ENCODE measurements around the gene LIMCH1. TPM values are rescaled to one million over a fixed set of nuclear protein-coding genes. Genes with fewer than 3 reads are reported as not detected.

Gene LIMCH1
- total RNA-seq, 1 donor from 2014 or later: 3.4 TPM

DNA sequence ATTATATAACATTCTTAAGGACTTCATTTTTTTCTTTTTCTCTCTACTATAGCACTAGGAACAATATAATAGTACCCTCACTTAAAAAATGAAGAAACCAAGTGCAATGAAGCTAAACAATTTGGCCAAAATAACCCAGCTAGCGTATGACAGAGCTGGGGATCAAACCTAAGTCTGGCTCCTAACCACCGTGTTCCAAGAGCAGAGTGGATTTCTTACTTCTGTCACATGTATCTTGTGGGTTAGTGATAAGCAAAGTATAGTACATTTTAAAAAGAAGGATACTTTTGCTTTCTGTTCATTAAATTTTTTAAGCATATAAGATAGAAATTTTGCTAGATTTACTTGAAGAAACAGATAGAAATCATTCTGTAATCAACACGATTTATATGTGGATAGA, 11.5 kb downstream of the LIMCH1 start:
- Histone ChIP-seq H3K27me3 (ENCODE audit: control insufficient read depth, insufficient read depth, low read length) (no peaks in the 10 kb centered on the region), H3K4me3 (ENCODE audit: low read depth, low read length) (no peak overlapping the region), H3K36me3 (ENCODE audit: control insufficient read depth, insufficient read depth, low read length) (no peaks in the 10 kb centered on the region)
- no peak for TF ChIP-seq CTCF (IDR thresholded peaks at IDR 0.05; ENCODE audit: insufficient read depth, low read length, poor library complexity, severe bottlenecking)
- no peak for DNase-seq (ENCODE audit: low read depth)

DNA sequence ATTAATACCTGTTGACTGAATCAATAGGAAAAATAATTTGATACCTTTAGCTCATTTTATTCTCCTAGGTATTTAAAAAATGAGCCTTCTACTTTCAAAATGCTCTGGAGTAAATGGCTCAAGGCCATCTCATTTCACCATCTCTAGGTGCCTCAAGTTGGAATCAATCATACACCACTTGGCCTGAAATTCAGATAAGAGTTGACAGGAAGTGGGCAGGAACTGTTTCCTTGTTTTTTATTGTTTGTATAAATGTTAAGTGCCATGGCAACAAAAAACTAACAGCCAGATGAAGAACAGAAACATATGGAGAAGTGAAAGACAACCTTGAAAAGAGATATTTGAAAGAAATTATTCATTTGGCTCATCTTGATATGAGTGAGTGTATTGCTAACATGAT, 12.4 kb downstream of the LIMCH1 start:
- H3K27me3 ChIP-seq (ENCODE audit: control insufficient read depth, insufficient read depth, low read length): no peaks in the 10 kb centered on the region
- H3K36me3 ChIP-seq (ENCODE audit: control insufficient read depth, insufficient read depth, low read length): no peaks in the 10 kb centered on the region
- H3K4me3 ChIP-seq (ENCODE audit: low read depth, low read length): no peak overlapping the region
- DNase-seq (ENCODE audit: low read depth): no peak
- TF ChIP-seq CTCF (IDR thresholded peaks at IDR 0.05; ENCODE audit: insufficient read depth, low read length, poor library complexity, severe bottlenecking): no peak

DNA sequence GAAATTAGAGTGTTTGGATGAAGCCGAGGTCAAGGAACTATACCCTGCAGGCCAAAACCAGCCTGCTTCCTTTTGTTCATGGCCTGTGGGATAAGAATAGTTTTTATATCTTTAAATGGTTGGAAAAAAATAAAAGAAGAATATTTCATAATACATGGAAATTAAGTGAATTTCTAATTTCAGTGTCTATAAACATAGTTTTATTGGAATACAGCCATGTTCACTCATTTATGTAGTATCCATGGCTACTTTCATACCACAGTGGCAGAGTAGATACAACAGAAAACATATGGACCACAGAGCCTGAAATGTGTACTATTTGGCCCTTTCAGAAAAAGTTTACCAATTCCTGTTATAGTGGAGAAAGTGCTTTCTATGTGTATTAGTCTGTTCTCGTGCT, 13.6 kb downstream of the LIMCH1 start:
- no peak for DNase-seq (ENCODE audit: low read depth)
- Histone ChIP-seq H3K27me3 (ENCODE audit: control insufficient read depth, insufficient read depth, low read length) (no peaks in the 10 kb centered on the region), H3K36me3 (ENCODE audit: control insufficient read depth, insufficient read depth, low read length) (no peaks in the 10 kb centered on the region), H3K4me3 (ENCODE audit: low read depth, low read length) (no peak overlapping the region)
- TF ChIP-seq CTCF (IDR thresholded peaks at IDR 0.05; ENCODE audit: insufficient read depth, low read length, poor library complexity, severe bottlenecking): no peak

GRCh38 chr4:41554905-41555304, 16.9 kb downstream of the LIMCH1 start:
- no peak overlapping the region for H3K4me3 ChIP-seq (ENCODE audit: low read depth, low read length)
- no peaks in the 10 kb centered on the region for H3K36me3 ChIP-seq (ENCODE audit: control insufficient read depth, insufficient read depth, low read length)
- no peak for TF ChIP-seq CTCF (IDR thresholded peaks at IDR 0.05; ENCODE audit: insufficient read depth, low read length, poor library complexity, severe bottlenecking)
- no peak for DNase-seq (ENCODE audit: low read depth)
- H3K27me3 ChIP-seq (ENCODE audit: control insufficient read depth, insufficient read depth, low read length): no peaks in the 10 kb centered on the region

DNA sequence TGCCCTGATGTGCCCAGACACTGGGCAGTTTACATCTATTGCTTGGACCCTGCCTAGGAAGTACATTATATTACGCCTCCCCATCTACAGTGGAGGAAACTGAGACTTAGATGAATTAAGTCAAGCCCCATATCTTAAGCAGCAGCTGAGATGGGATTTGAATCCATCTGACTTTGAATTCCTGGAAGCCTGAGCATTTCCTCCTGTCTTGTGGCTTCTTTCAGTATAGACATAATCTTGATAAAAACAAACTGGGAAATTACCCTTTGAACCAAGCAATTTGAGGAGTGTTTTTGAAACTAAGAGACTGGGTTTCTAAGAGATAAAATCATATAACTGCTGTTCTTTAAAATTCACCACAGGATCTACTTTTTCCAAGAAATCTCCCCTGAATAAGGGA, 18.6 kb downstream of the LIMCH1 start:
- TF ChIP-seq CTCF (IDR thresholded peaks at IDR 0.05; ENCODE audit: insufficient read depth, low read length, poor library complexity, severe bottlenecking): no peak
- no peak for DNase-seq (ENCODE audit: low read depth)
- Histone ChIP-seq H3K27me3 (ENCODE audit: control insufficient read depth, insufficient read depth, low read length) (no peaks in the 10 kb centered on the region), H3K4me3 (ENCODE audit: low read depth, low read length) (no peak overlapping the region), H3K36me3 (ENCODE audit: control insufficient read depth, insufficient read depth, low read length) (no peaks in the 10 kb centered on the region)

- no peaks in the 10 kb centered on the region for H3K27me3 ChIP-seq (ENCODE audit: control insufficient read depth, insufficient read depth, low read length)
Observed at GRCh38 chr4:41559940-41560516, 22.1 kb downstream of the LIMCH1 start.

More at GRCh38 chr4:41559940-41560516, 22.1 kb downstream of the LIMCH1 start:
- no peak for DNase-seq (ENCODE audit: low read depth)
- H3K36me3 ChIP-seq (ENCODE audit: control insufficient read depth, insufficient read depth, low read length): no peaks in the 10 kb centered on the region
- TF ChIP-seq CTCF (IDR thresholded peaks at IDR 0.05; ENCODE audit: insufficient read depth, low read length, poor library complexity, severe bottlenecking): no peak
- no peak overlapping the region for H3K4me3 ChIP-seq (ENCODE audit: low read depth, low read length)
